IPS-18a (cell line): Measurements from ENCODE around the gene NTM.
"Not testable (repeated sequence)": the region's sequence is repeated elsewhere in the genome, so short reads cannot be mapped to it uniquely, and the experiment has no call there.

Experiments used
- H3K27ac ChIP-seq: one replicate; pipeline ENCODE4 v1.5.1; 2013; ENCODE audit warnings: low read length
- H3K27me3 ChIP-seq: one replicate; pipeline ENCODE4 v1.6.1; 2013; ENCODE audit warnings: mild to moderate bottlenecking, low read length; ENCODE audit not compliant: control insufficient read depth, insufficient read depth
- H3K36me3 ChIP-seq: one replicate; pipeline ENCODE4 v1.6.1; 2013; ENCODE audit warnings: low read depth, low read length; ENCODE audit not compliant: control insufficient read depth
- H3K4me1 ChIP-seq: one replicate; pipeline ENCODE4 v1.6.1; 2013; ENCODE audit warnings: low read depth, low read length; ENCODE audit not compliant: control insufficient read depth
- H3K4me3 ChIP-seq: one replicate; pipeline ENCODE4 v1.5.1; 2013; ENCODE audit warnings: low read length
- H3K9ac ChIP-seq: one replicate; pipeline ENCODE4 v1.6.1; 2013; ENCODE audit warnings: mild to moderate bottlenecking, low read length, moderate library complexity
- H3K9me3 ChIP-seq: one replicate; pipeline ENCODE4 v1.6.1; 2013; ENCODE audit warnings: low read depth, low read length; ENCODE audit not compliant: control insufficient read depth

Gene NTM

GRCh38 chr11:131404010-131404409 is 33.6 kb downstream of the NTM start:
- H3K36me3 ChIP-seq: no peaks in the 10 kb centered on the region
- no peak overlapping the region for H3K9ac ChIP-seq
- no peaks in the 10 kb centered on the region for H3K9me3 ChIP-seq
- no peak overlapping the region for H3K4me3 ChIP-seq
- no peak overlapping the region for H3K27ac ChIP-seq
- H3K4me1 ChIP-seq: no peaks in the 10 kb centered on the region
- no peaks in the 10 kb centered on the region for H3K27me3 ChIP-seq

- Histone ChIP-seq H3K9me3 (no peaks in the 10 kb centered on the region), H3K9ac (no peak overlapping the region), H3K36me3 (no peaks in the 10 kb centered on the region), H3K4me1 (no peaks in the 10 kb centered on the region), H3K27me3 (no peaks in the 10 kb centered on the region), H3K27ac (no peak overlapping the region), H3K4me3 (no peak overlapping the region)
Measured at GRCh38 chr11:131408025-131408640, 37.7 kb downstream of the NTM start.

- H3K36me3 ChIP-seq: no peaks in the 10 kb centered on the region
- no peaks in the 10 kb centered on the region for H3K9me3 ChIP-seq
- no peak overlapping the region for H3K4me3 ChIP-seq
- no peaks in the 10 kb centered on the region for H3K4me1 ChIP-seq
- no peak overlapping the region for H3K9ac ChIP-seq
- H3K27me3 ChIP-seq: no peaks in the 10 kb centered on the region
- no peak overlapping the region for H3K27ac ChIP-seq
Measured at GRCh38 chr11:131409345-131409744, 38.9 kb downstream of the NTM start.

GRCh38 chr11:131411636-131412035 is 41.2 kb downstream of the NTM start:
- no peak overlapping the region for H3K27ac ChIP-seq
- no peaks in the 10 kb centered on the region for H3K9me3 ChIP-seq
- no peaks in the 10 kb centered on the region for H3K36me3 ChIP-seq
- no peak overlapping the region for H3K4me3 ChIP-seq
- H3K4me1 ChIP-seq: no peaks in the 10 kb centered on the region
- H3K9ac ChIP-seq: no peak overlapping the region
- H3K27me3 ChIP-seq: no peaks in the 10 kb centered on the region

GRCh38 chr11:131412061-131412460 is 41.6 kb downstream of the NTM start:
- no peaks in the 10 kb centered on the region for H3K4me1 ChIP-seq
- H3K9me3 ChIP-seq: no peaks in the 10 kb centered on the region
- no peaks in the 10 kb centered on the region for H3K36me3 ChIP-seq
- H3K27ac ChIP-seq: no peak overlapping the region
- H3K27me3 ChIP-seq: no peaks in the 10 kb centered on the region
- no peak overlapping the region for H3K9ac ChIP-seq
- no peak overlapping the region for H3K4me3 ChIP-seq

- no peak overlapping the region for H3K9ac ChIP-seq
- H3K4me1 ChIP-seq: no peaks in the 10 kb centered on the region
- no peak overlapping the region for H3K27ac ChIP-seq
- H3K4me3 ChIP-seq: no peak overlapping the region
- H3K9me3 ChIP-seq: no peaks in the 10 kb centered on the region
- H3K27me3 ChIP-seq: no peaks in the 10 kb centered on the region
- H3K36me3 ChIP-seq: no peaks in the 10 kb centered on the region
Measured at GRCh38 chr11:131413217-131413616, 42.8 kb downstream of the NTM start.

GRCh38 chr11:131418189-131418588 is 47.8 kb downstream of the NTM start:
- no peak overlapping the region for H3K4me3 ChIP-seq
- H3K9me3 ChIP-seq: no peaks in the 10 kb centered on the region
- H3K36me3 ChIP-seq: no peaks in the 10 kb centered on the region
- H3K27ac ChIP-seq: no peak overlapping the region
- H3K27me3 ChIP-seq: no peaks in the 10 kb centered on the region
- H3K4me1 ChIP-seq: no peaks in the 10 kb centered on the region
- no peak overlapping the region for H3K9ac ChIP-seq

GRCh38 chr11:131421066-131421855 is 50.8 kb downstream of the NTM start:
- no peaks in the 10 kb centered on the region for H3K27me3 ChIP-seq
- H3K36me3 ChIP-seq: no peaks in the 10 kb centered on the region
- H3K4me3 ChIP-seq: no peak overlapping the region
- no peak overlapping the region for H3K27ac ChIP-seq
- H3K9ac ChIP-seq: no peak overlapping the region
- no peaks in the 10 kb centered on the region for H3K9me3 ChIP-seq
- no peaks in the 10 kb centered on the region for H3K4me1 ChIP-seq

GRCh38 chr11:131422029-131422428 is 51.6 kb downstream of the NTM start:
- Histone ChIP-seq H3K9ac (no peak overlapping the region), H3K4me1 (no peaks in the 10 kb centered on the region), H3K4me3 (no peak overlapping the region), H3K27ac (no peak overlapping the region), H3K36me3 (no peaks in the 10 kb centered on the region), H3K9me3 (no peaks in the 10 kb centered on the region), H3K27me3 (no peaks in the 10 kb centered on the region)

- Histone ChIP-seq H3K36me3 (no peaks in the 10 kb centered on the region), H3K4me1 (no peaks in the 10 kb centered on the region), H3K9ac (no peak overlapping the region), H3K9me3 (no peaks in the 10 kb centered on the region), H3K4me3 (no peak overlapping the region), H3K27ac (no peak overlapping the region), H3K27me3 (no peaks in the 10 kb centered on the region)
Measured at GRCh38 chr11:131422496-131422895, 52.1 kb downstream of the NTM start.

- Histone ChIP-seq H3K27ac (no peak overlapping the region), H3K9me3 (no peaks in the 10 kb centered on the region), H3K27me3 (no peaks in the 10 kb centered on the region), H3K4me3 (no peak overlapping the region), H3K9ac (no peak overlapping the region), H3K36me3 (no peaks in the 10 kb centered on the region), H3K4me1 (no peaks in the 10 kb centered on the region)
Measured at GRCh38 chr11:131423688-131424087, 53.3 kb downstream of the NTM start.

- not testable (repeated sequence) for H3K4me3 ChIP-seq, H3K9me3 ChIP-seq, H3K27ac ChIP-seq, H3K9ac ChIP-seq, H3K27me3 ChIP-seq, H3K36me3 ChIP-seq, H3K4me1 ChIP-seq
Measured at GRCh38 chr11:131424257-131424876, 54.0 kb downstream of the NTM start.
